GM12801 (cell line): ENCODE results near the gene PGM2L1.

Source experiments
- TF ChIP-seq, protein P1 (sequence below): IDR thresholded peaks from one replicate; pipeline ENCODE4 v1.5.1; 2011; ENCODE audit warnings: control low read depth; ENCODE audit not compliant: insufficient read length; ENCODE audit errors: extremely low read depth

The PGM2L1 gene

GRCh38 chr11:74373382-74373781 lies 24.9 kb downstream of the PGM2L1 start:
- TF ChIP-seq, protein P1, sequence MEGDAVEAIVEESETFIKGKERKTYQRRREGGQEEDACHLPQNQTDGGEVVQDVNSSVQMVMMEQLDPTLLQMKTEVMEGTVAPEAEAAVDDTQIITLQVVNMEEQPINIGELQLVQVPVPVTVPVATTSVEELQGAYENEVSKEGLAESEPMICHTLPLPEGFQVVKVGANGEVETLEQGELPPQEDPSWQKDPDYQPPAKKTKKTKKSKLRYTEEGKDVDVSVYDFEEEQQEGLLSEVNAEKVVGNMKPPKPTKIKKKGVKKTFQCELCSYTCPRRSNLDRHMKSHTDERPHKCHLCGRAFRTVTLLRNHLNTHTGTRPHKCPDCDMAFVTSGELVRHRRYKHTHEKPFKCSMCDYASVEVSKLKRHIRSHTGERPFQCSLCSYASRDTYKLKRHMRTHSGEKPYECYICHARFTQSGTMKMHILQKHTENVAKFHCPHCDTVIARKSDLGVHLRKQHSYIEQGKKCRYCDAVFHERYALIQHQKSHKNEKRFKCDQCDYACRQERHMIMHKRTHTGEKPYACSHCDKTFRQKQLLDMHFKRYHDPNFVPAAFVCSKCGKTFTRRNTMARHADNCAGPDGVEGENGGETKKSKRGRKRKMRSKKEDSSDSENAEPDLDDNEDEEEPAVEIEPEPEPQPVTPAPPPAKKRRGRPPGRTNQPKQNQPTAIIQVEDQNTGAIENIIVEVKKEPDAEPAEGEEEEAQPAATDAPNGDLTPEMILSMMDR = no peak

GRCh38 chr11:74371269-74372052 lies 26.8 kb downstream of the PGM2L1 start:
- TF ChIP-seq, protein P1 = no peak

- TF ChIP-seq, protein P1 = no peak
These were observed 28.1 kb downstream of the PGM2L1 start for GRCh38 chr11:74370123-74370522.

DNA sequence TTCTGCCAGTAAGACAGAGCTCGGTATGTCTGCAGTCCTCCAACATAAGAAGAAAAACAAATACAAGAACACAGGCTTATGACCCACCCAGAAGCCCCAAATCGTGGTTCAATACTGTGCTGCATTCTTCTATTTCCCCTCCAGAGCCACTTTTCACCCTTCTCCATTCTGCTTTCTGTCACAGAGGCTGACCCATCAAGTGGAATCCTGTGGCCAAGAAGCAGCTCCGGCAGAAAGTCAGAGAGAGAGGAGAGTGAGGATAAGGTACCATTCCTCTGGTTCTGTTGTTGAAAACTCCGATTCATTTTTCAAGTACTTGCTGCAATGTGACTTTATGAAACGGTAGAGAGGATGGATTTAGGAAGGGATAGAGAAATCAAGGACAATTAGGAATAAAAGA lies 30.4 kb downstream of the PGM2L1 start:
- TF ChIP-seq, protein P1 = no peak

DNA sequence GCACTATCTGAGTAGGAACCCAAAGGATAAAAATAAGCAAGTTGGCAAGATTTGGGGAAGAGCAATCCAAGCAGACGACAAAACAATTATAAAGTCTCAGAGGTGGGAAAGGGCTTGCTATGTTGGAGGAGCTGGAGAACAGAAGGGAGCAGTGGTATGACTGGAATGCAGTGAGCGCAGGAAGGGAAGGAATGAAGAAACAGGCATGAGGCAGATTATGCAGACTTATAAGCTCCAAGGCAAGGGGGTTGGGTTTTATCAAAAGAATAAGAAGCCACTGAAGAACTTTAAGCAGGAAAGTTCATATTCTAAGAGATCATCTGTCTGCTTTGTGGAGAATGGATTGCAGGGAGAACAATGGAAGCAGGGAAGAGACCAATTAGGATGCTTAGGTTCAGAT lies 31.7 kb downstream of the PGM2L1 start:
- TF ChIP-seq, protein P1 = no peak

DNA sequence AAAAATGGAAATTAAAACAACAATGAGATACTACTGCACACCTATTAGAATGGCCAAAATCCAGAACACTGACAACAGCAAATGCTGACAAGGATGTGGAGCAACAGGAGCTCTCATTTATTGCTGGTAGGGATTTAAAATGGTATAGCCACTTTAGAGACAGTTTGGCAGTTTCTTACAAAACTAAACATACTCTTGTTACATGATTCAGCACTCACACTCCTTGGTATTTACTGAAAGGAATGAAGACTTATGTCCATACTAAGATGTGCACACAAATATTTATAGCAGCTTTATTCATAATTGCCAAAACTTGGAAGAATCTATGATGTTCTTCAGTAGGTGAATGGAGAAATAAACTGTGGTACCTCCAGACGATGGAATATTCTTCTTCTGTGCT lies 40.8 kb downstream of the PGM2L1 start:
- TF ChIP-seq, protein P1 = no peak

DNA sequence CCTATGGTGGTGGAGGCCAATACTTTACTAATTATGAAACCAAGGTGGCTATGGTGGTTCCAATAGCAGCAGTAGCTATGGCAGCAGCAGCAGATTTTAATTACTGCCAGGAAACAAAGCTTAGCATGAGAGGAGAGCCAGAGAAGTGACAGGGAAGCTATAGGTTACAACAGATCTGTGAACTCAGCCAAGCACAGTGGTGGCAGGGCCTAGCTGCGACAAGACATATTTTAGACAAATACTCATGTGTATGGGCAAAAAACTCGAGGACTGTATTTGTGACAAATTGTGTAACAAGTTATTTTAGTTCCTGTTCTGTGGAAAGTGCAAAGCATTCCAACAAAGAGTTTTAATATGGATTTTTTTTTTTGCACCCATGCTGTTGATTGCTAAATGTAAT lies 42.6 kb downstream of the PGM2L1 start:
- TF ChIP-seq, protein P1 = no peak
